Trophoblast cell (in vitro differentiated cells and primary cell): ENCODE measurements around the gene OGA.

Experiments
- DNase-seq, 2 donors: peaks; one replicate each; pipeline ENCODE4 v3.0.0-alpha.2; 2016
- H2AFZ ChIP-seq: 2 replicates; pipeline ENCODE4 v1.6.1; 2013; ENCODE audit warnings: low read length, moderate library complexity, mild to moderate bottlenecking; ENCODE audit not compliant: insufficient read depth, poor library complexity
- H2AK5ac ChIP-seq: 2 replicates; pipeline ENCODE4 v1.6.1; 2013; ENCODE audit warnings: mild to moderate bottlenecking, low read length
- H2BK120ac ChIP-seq: 2 replicates; pipeline ENCODE4 v1.6.1; 2013; ENCODE audit warnings: low read length, mild to moderate bottlenecking, moderate library complexity; ENCODE audit not compliant: insufficient read depth, poor library complexity
- H2BK12ac ChIP-seq: 2 replicates; pipeline ENCODE4 v1.6.1; 2013; ENCODE audit warnings: mild to moderate bottlenecking, low read length, moderate library complexity
- H2BK5ac ChIP-seq: 2 replicates; pipeline ENCODE4 v1.6.1; 2013; ENCODE audit warnings: low read length, low read depth, moderate library complexity, mild to moderate bottlenecking; ENCODE audit not compliant: poor library complexity
- H3K14ac ChIP-seq: 2 replicates; pipeline ENCODE4 v1.6.1; 2013; ENCODE audit warnings: mild to moderate bottlenecking, low read length
- H3K18ac ChIP-seq: 2 replicates; pipeline ENCODE4 v1.6.1; 2013; ENCODE audit warnings: mild to moderate bottlenecking, low read length
- H3K23ac ChIP-seq: 2 replicates; pipeline ENCODE4 v1.6.1; 2013; ENCODE audit warnings: low read length
- H3K27ac ChIP-seq: 2 replicates; pipeline ENCODE4 v1.5.1; 2013; ENCODE audit warnings: low read depth, mild to moderate bottlenecking, inconsistent platforms, low read length, moderate library complexity
- H3K27me3 ChIP-seq: 2 replicates; pipeline ENCODE4 v1.6.1; 2013; ENCODE audit warnings: inconsistent platforms, mild to moderate bottlenecking, low read length, moderate library complexity; ENCODE audit not compliant: insufficient read depth
- H3K36me3 ChIP-seq, 2 experiments: 1 replicate in 1 of 2; 2 replicates in 1 of 2; pipeline ENCODE4 v1.6.1; 2013; ENCODE audit warnings: low read length in 2 of 2, mild to moderate bottlenecking in 2 of 2, moderate library complexity in 1 of 2; ENCODE audit not compliant: insufficient read depth in 2 of 2, control insufficient read depth in 1 of 2
- H3K4ac ChIP-seq: 2 replicates; pipeline ENCODE4 v1.6.1; 2013; ENCODE audit warnings: low read depth, mild to moderate bottlenecking, low read length, moderate library complexity
- H3K4me1 ChIP-seq, 2 experiments: 1 replicate in 1 of 2; 2 replicates in 1 of 2; pipeline ENCODE4 v1.6.1; 2013; ENCODE audit warnings: low read length in 2 of 2, mild to moderate bottlenecking in 2 of 2, moderate library complexity in 1 of 2; ENCODE audit not compliant: insufficient read depth in 2 of 2, control insufficient read depth in 1 of 2
- H3K4me2 ChIP-seq: 2 replicates; pipeline ENCODE4 v1.6.1; 2013; ENCODE audit warnings: inconsistent platforms, mild to moderate bottlenecking, low read length, moderate library complexity
- H3K4me3 ChIP-seq: 2 replicates; pipeline ENCODE4 v1.5.1; 2013; ENCODE audit warnings: mild to moderate bottlenecking, low read depth, low read length, inconsistent platforms
- H3K79me1 ChIP-seq: one replicate; pipeline ENCODE4 v1.6.1; 2013; ENCODE audit warnings: low read length
- H3K79me2 ChIP-seq: 2 replicates; pipeline ENCODE4 v1.6.1; 2013; ENCODE audit warnings: low read length, mild to moderate bottlenecking; ENCODE audit not compliant: control insufficient read depth, insufficient read depth, poor library complexity
- H3K9ac ChIP-seq: 2 replicates; pipeline ENCODE4 v1.6.1; 2013; ENCODE audit warnings: mild to moderate bottlenecking, low read length
- H3K9me3 ChIP-seq: 2 replicates; pipeline ENCODE4 v1.6.1; 2013; ENCODE audit warnings: low read depth, mild to moderate bottlenecking, control low read depth, inconsistent platforms, low read length; ENCODE audit not compliant: insufficient read depth
- H4K12ac ChIP-seq: 2 replicates; pipeline ENCODE4 v1.6.1; 2013; ENCODE audit warnings: low read depth, mild to moderate bottlenecking, low read length, moderate library complexity
- H4K8ac ChIP-seq: 2 replicates; pipeline ENCODE4 v1.6.1; 2013; ENCODE audit warnings: low read depth, mild to moderate bottlenecking, low read length, moderate library complexity
- H4K91ac ChIP-seq: one replicate; pipeline ENCODE4 v1.6.1; 2013; ENCODE audit warnings: low read depth, mild to moderate bottlenecking, low read length, moderate library complexity
- WGBS: extraction: QIAGEN DNeasy Blood & Tissue Kit; methylation state at CpG from one replicate; pipeline ENCODE4 v1.1.7; 2013; ENCODE audit warnings: missing lambda C conversion rate; ENCODE audit not compliant: insufficient read length, insufficient coverage; ENCODE audit errors: extremely low coverage; 5-methylcytosine and 5-hydroxymethylcytosine counted together

The OGA gene

GRCh38 chr10:101783736-101784118, 34.5 kb downstream of the OGA start:
- Histone ChIP-seq H2AK5ac (no peak overlapping the region), H3K9me3 (peaks cover 3% of the 10 kb centered on the region)

GRCh38 chr10:101782811-101783735, 35.2 kb downstream of the OGA start, which contains the start of gene NPM3:
Gene NPM3, minus strand, starts transcription at chr10:101783446. Its CDS starts 56 bp downstream, at chr10:101783390.
- no CpG with 5 or more reads among the region's 57 CpGs for WGBS
- Histone ChIP-seq H3K23ac (no peak within 1 kb of the TSS), H3K27me3 (peaks cover 17% of the 10 kb centered on the region), H3K79me1 (peaks cover 2% of the 10 kb centered on the region), H3K14ac (peak within 1 kb of the TSS; percentile 40), H3K4ac (no peak within 1 kb of the TSS), H3K36me3 (peaks cover 12 to 19% of the 10 kb centered on the region in 2 experiments), H3K79me2 (no peaks in the 10 kb centered on the region), H2BK120ac (no peak within 1 kb of the TSS), H3K4me3 (peak within 1 kb of the TSS; percentile 84), H3K27ac (no peak within 1 kb of the TSS), H3K4me1 (peaks cover 14 to 27% of the 10 kb centered on the region in 2 experiments), H4K8ac (peak within 1 kb of the TSS; percentile 82), H2BK12ac (no peak within 1 kb of the TSS), H2AFZ (peak within 1 kb of the TSS; percentile 96), H3K4me2 (peak within 1 kb of the TSS; percentile 98), H3K9ac (peak within 1 kb of the TSS; percentile 54), H2AK5ac (no peak within 1 kb of the TSS), H3K9me3 (peaks cover 5% of the 10 kb centered on the region), H4K12ac (peak within 1 kb of the TSS; percentile 31), H2BK5ac (peak within 1 kb of the TSS; percentile 32), H4K91ac (peak within 1 kb of the TSS; percentile 12), H3K18ac (peak within 1 kb of the TSS; percentile 16)
- DNase-seq: peak; percentile 74 to 77

More at GRCh38 chr10:101783736-101784118, 34.5 kb downstream of the OGA start:
- peak overlapping the region; percentile 35 for H2AFZ ChIP-seq
- peak overlapping the region; percentile 14 for H3K9ac ChIP-seq
- H4K12ac ChIP-seq: peak overlapping the region; percentile 31
- H3K27me3 ChIP-seq: peaks cover 10% of the 10 kb centered on the region
- H2BK5ac ChIP-seq: no peak overlapping the region
- no peak overlapping the region for H3K4ac ChIP-seq
- peaks cover 14 to 27% of the 10 kb centered on the region in 2 experiments for H3K4me1 ChIP-seq
- no peak overlapping the region for H3K18ac ChIP-seq
- DNase-seq: peak in 1 of 2 donors; percentile 30
- no peak overlapping the region for H4K91ac ChIP-seq
- H3K79me2 ChIP-seq: no peaks in the 10 kb centered on the region
- peak overlapping the region; percentile 98 for H3K4me2 ChIP-seq
- H3K36me3 ChIP-seq: peaks cover 17 to 24% of the 10 kb centered on the region in 2 experiments
- H3K23ac ChIP-seq: no peak overlapping the region
- no peak overlapping the region for H3K27ac ChIP-seq
- H3K4me3 ChIP-seq: no peak overlapping the region
- no CpG with 5 or more reads among the region's 10 CpGs for WGBS
- no peak overlapping the region for H2BK120ac ChIP-seq
- peak overlapping the region; percentile 40 for H3K14ac ChIP-seq
- H3K79me1 ChIP-seq: peaks cover 2% of the 10 kb centered on the region
- no peak overlapping the region for H2BK12ac ChIP-seq
- peak overlapping the region; percentile 82 for H4K8ac ChIP-seq

DNA sequence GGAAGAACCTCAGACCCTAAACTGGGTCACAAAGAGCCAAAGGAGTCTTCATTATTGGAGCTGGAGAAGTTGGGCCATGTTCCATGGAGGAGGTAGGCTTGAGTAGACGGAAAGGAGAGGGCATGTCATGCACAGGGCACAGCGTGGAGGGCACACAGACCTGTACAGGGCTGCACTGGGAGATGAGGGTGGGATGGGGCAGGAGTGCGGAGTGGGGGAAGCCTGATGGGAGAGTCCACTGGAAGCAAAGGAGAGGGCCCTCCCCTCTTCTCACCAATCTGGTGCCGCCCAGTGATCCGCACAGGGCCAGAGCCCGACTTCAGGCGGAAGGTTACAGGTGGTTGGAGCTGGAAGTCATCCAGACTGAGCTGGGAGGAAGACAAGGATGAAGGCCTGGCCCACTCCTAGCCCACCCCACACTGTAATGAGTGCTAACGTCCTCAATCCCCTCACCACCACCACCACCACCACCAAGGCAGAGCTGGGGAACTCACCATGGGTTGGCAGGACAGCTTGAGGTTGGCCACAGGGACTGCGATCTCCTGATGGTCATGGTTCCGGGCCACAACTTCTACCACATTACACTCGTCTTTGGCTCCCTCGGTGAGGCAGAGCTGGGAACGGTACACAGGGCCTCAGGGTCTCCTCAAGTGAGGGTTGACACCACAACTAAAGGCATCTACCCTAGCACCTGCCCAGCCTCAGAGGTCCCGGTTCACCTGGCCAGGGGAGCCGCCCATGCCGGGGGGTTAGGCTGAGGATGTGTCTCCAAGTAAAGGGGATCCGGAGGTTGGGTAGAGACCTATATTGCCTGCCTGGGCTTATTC, 36.0 kb downstream of the OGA start:
- no peak overlapping the region for H3K4ac ChIP-seq
- H3K4me2 ChIP-seq: peak overlapping the region; percentile 98
- no peak overlapping the region for H3K27ac ChIP-seq
- no peak for DNase-seq
- no peak overlapping the region for H2BK12ac ChIP-seq
- H3K4me1 ChIP-seq: peaks cover 14 to 27% of the 10 kb centered on the region in 2 experiments
- H3K23ac ChIP-seq: no peak overlapping the region
- no peak overlapping the region for H2BK5ac ChIP-seq
- peaks cover 7 to 17% of the 10 kb centered on the region in 2 experiments for H3K36me3 ChIP-seq
- H3K79me2 ChIP-seq: no peaks in the 10 kb centered on the region
- peak overlapping the region; percentile 44 for H4K8ac ChIP-seq
- H3K4me3 ChIP-seq: peak overlapping the region; percentile 84
- H3K79me1 ChIP-seq: peaks cover 2% of the 10 kb centered on the region
- H3K14ac ChIP-seq: no peak overlapping the region
- peak overlapping the region; percentile 54 for H3K9ac ChIP-seq
- H2AK5ac ChIP-seq: no peak overlapping the region
- peaks cover 26% of the 10 kb centered on the region for H3K27me3 ChIP-seq
- H3K18ac ChIP-seq: no peak overlapping the region
- H4K12ac ChIP-seq: no peak overlapping the region
- WGBS: no CpG with 5 or more reads among the region's 17 CpGs
- peaks cover 9% of the 10 kb centered on the region for H3K9me3 ChIP-seq
- H4K91ac ChIP-seq: no peak overlapping the region
- no peak overlapping the region for H2BK120ac ChIP-seq
- no peak overlapping the region for H2AFZ ChIP-seq

- Histone ChIP-seq H4K8ac (no peak overlapping the region), H3K79me1 (peaks cover 2% of the 10 kb centered on the region), H2BK5ac (no peak overlapping the region), H3K4me3 (no peak overlapping the region), H4K91ac (no peak overlapping the region), H3K27me3 (peaks cover 31% of the 10 kb centered on the region), H2AFZ (no peak overlapping the region), H3K36me3 (peaks cover 3 to 12% of the 10 kb centered on the region in 2 experiments), H2AK5ac (no peak overlapping the region), H2BK120ac (no peak overlapping the region), H3K4me1 (peaks cover 14 to 27% of the 10 kb centered on the region in 2 experiments), H3K4me2 (no peak overlapping the region), H3K4ac (no peak overlapping the region), H2BK12ac (no peak overlapping the region), H3K23ac (no peak overlapping the region), H3K27ac (no peak overlapping the region), H3K9ac (no peak overlapping the region), H3K79me2 (no peaks in the 10 kb centered on the region), H3K18ac (no peak overlapping the region), H3K14ac (no peak overlapping the region), H3K9me3 (peaks cover 9% of the 10 kb centered on the region), H4K12ac (no peak overlapping the region)
- no CpG with 5 or more reads among the region's 7 CpGs for WGBS
- DNase-seq: no peak
Measured at GRCh38 chr10:101781655-101781983, 36.6 kb downstream of the OGA start.
